Spleen (tissue), 11 donors: Measurements from ENCODE around the gene CNGA4. TPM values are rescaled to one million over a fixed set of nuclear protein-coding genes. Genes with fewer than 3 reads are reported as not detected.
"Not testable (repeated sequence)": the region's sequence is repeated elsewhere in the genome, so short reads cannot be mapped to it uniquely, and the experiment has no call there.

Experiments
- DNase-seq: peaks from one replicate; pipeline ENCODE4 v3.0.0-alpha.2; 2020
- H3K27ac ChIP-seq, 8 donors: fragments of 200-600 bp; sonication (generic) in 7 of 8; 1 replicate in 4 of 8; 2 replicates in 4 of 8; pipeline versions ENCODE4 v1.5.0 to v1.8.0; 2016 to 2021; ENCODE audit warnings: inconsistent platforms in 4 of 8, mild to moderate bottlenecking in 4 of 8, moderate library complexity in 1 of 8
- H3K27me3 ChIP-seq, 7 donors: fragments of 200-600 bp; sonication (generic) in 6 of 7; replicated peaks in 1 of 7; 1 replicate in 4 of 7; 2 replicates in 3 of 7; pipeline versions ENCODE4 v1.5.0 to v1.8.0; 2016 to 2021; ENCODE audit warnings: inconsistent platforms in 3 of 7, mild to moderate bottlenecking in 1 of 7
- H3K36me3 ChIP-seq, 6 donors: fragments of 200-600 bp; sonication (generic) in 5 of 6; 1 replicate in 4 of 6; 2 replicates in 2 of 6; pipeline versions ENCODE4 v1.5.0 to v1.8.0; 2016 to 2021; ENCODE audit warnings: inconsistent platforms in 2 of 6
- H3K4me1 ChIP-seq, 6 donors: fragments of 200-600 bp; sonication (generic) in 5 of 6; 1 replicate in 3 of 6; 2 replicates in 3 of 6; pipeline versions ENCODE4 v1.5.0 to v1.8.0; 2016 to 2021; ENCODE audit warnings: inconsistent platforms in 3 of 6
- H3K4me3 ChIP-seq, 8 donors: fragments of 200-600 bp; sonication (generic) in 7 of 8; 1 replicate in 4 of 8; 2 replicates in 4 of 8; pipeline versions ENCODE4 v1.5.0 to v1.8.0; 2016 to 2021; ENCODE audit warnings: inconsistent platforms in 4 of 8, mild to moderate bottlenecking in 4 of 8, moderate library complexity in 2 of 8
- H3K9me3 ChIP-seq, 8 donors: fragments of 200-600 bp; sonication (generic) in 7 of 8; 1 replicate in 4 of 8; 2 replicates in 4 of 8; pipeline versions ENCODE4 v1.5.0 to v1.8.0; 2016 to 2021; ENCODE audit warnings: inconsistent platforms in 4 of 8
- CTCF ChIP-seq, 11 experiments: fragments of 200-600 bp in 7 of 11; fragments of 450-650 bp in 4 of 11; sonication (generic) in 4 of 11; IDR thresholded peaks in 8 of 11; conservative IDR thresholded peaks in 3 of 11; 1 replicate in 7 of 11; 2 replicates in 4 of 11; pipeline versions ENCODE4 v1.4.0 to v1.8.0; 2016 to 2021; ENCODE audit warnings: antibody characterized with exemption in 11 of 11, inconsistent platforms in 4 of 11, mild to moderate bottlenecking in 1 of 11
- POLR2A ChIP-seq, 3 donors: fragments of 450-650 bp; IDR thresholded peaks; one replicate each; pipeline ENCODE4 v1.5.1; 2017; ENCODE audit warnings: antibody characterized with exemption in 3 of 3, mild to moderate bottlenecking in 1 of 3
- POLR2AphosphoS5 ChIP-seq, 3 donors: sonication (generic); formaldehyde crosslinking; IDR thresholded peaks; one replicate each; pipeline ENCODE4 v1.5.1; 2017; ENCODE audit warnings: antibody characterized with exemption in 3 of 3
- WGBS, 5 donors: extraction: QIAGEN DNeasy Blood & Tissue Kit in 3 of 5; methylation state at CpG; one replicate each; pipeline versions ENCODE4 v1.1.5 to v1.1.7; 2013 to 2018; 5-methylcytosine and 5-hydroxymethylcytosine counted together
- intact Hi-C: fragments of 100-400 bp; cut with DNase I; formaldehyde crosslinking; loops from one replicate; pipeline ENCODE4 v1.15.0; 2023; ENCODE audit warnings: low total_unique reads
- polyA plus RNA-seq, 3 donors: library from polyadenylated mRNA; stranded (reverse); fragments of 200-250 nt; gene quantifications; one replicate each; pipeline ENCODE4 v1.2.1, GENCODE V29; 2013
- total RNA-seq, 7 donors: library from RNA; depleted of rRNA in 3 of 7; stranded (reverse); fragments of >200 nt in 3 of 7; fragmentation: NEBNext Ultra II Directional in 4 of 7; extraction: Animal tissue kit (Norgen Biotek cat#: 25700) in 4 of 7; gene quantifications; one replicate each; pipeline versions ENCODE4 v1.1.0 to v1.2.1, GENCODE V29; 2016 to 2021
- donor health status: healthy with polysubstance abuse.
- donor health status: DM: no; HTN: no; CAD: no; lungs with moderate emphysema.
- donor health status: DM: no; HTN: no; CAD: no.
- donor health status: Bipolar disorder and iron deficiency.
- donor health status: healthy.
- donor health status: DM: no; HTN: no; CAD: no.
- donor health status: DM: yes; HTN: yes; CAD: no.

Gene CNGA4
- total and polyA plus RNA-seq, 10 donors, result 0.06 to 0.60 (median 0.29) TPM; not detected in 2

GRCh38 chr11:6273188-6273587, 34.3 kb downstream of the CNGA4 start:
- no peak for DNase-seq
- intact Hi-C loops, result no loop called here

GRCh38 chr11:6280809-6281208, 41.9 kb downstream of the CNGA4 start:
- WGBS, 5 donors, result 51 to 63% (median 57%) methylated on average over 7 of the region's 7 CpGs

More at GRCh38 chr11:6273188-6273587, 34.3 kb downstream of the CNGA4 start:
- no peak for TF ChIP-seq CTCF (IDR thresholded peaks at IDR 0.05 in 8 of 11, conservative IDR thresholded peaks at IDR 0.05 in 3 of 11)
- TF ChIP-seq POLR2AphosphoS5 (IDR thresholded peaks at IDR 0.05), result no peak
- Histone ChIP-seq H3K4me3 (no peak overlapping the region), H3K27me3 (peaks cover 0 to 40% (median 0%) of the 10 kb centered on the region in 7 donors), H3K27ac (no peak overlapping the region), H3K9me3 (peaks cover 0 to 9% (median 0%) of the 10 kb centered on the region in 8 donors), H3K36me3 (no peaks in the 10 kb centered on the region), H3K4me1 (no peaks in the 10 kb centered on the region)
- 47 to 61% (median 55%) methylated on average over 4 of the region's 4 CpGs for WGBS, 5 donors

GRCh38 chr11:6283453-6284023, 44.6 kb downstream of the CNGA4 start:
- 54 to 79% (median 72%) methylated on average over 4 of the region's 4 CpGs for WGBS, 5 donors
- no peaks in the 10 kb centered on the region for H3K9me3 ChIP-seq
- H3K27me3 ChIP-seq, result peaks cover 0 to 27% (median 0%) of the 10 kb centered on the region in 7 donors
- H3K27ac ChIP-seq, result no peak overlapping the region
- no peak for TF ChIP-seq CTCF (IDR thresholded peaks at IDR 0.05 in 8 of 11, conservative IDR thresholded peaks at IDR 0.05 in 3 of 11)
- TF ChIP-seq POLR2AphosphoS5 (IDR thresholded peaks at IDR 0.05), result no peak
- no peak for TF ChIP-seq POLR2A (IDR thresholded peaks at IDR 0.05)
- intact Hi-C loops, result no loop called here
- no peak overlapping the region for H3K4me3 ChIP-seq
- H3K4me1 ChIP-seq, result no peaks in the 10 kb centered on the region
- H3K36me3 ChIP-seq, result no peaks in the 10 kb centered on the region
- DNase-seq, result no peak

More at GRCh38 chr11:6280809-6281208, 41.9 kb downstream of the CNGA4 start:
- H3K4me3 ChIP-seq, DNase-seq, H3K4me1 ChIP-seq, H3K27ac ChIP-seq, intact Hi-C loops, H3K36me3 ChIP-seq, H3K9me3 ChIP-seq: not testable (repeated sequence)
- H3K27me3 ChIP-seq, result peaks cover 0 to 31% (median 0%) of the 10 kb centered on the region in 7 donors

GRCh38 chr11:6284250-6284649, 45.4 kb downstream of the CNGA4 start:
- intact Hi-C loops, result no loop called here
- DNase-seq, result no peak
- Histone ChIP-seq H3K4me1 (no peaks in the 10 kb centered on the region), H3K36me3 (no peaks in the 10 kb centered on the region), H3K4me3 (no peak overlapping the region), H3K27me3 (peaks cover 0 to 31% (median 0%) of the 10 kb centered on the region in 7 donors), H3K9me3 (no peaks in the 10 kb centered on the region), H3K27ac (no peak overlapping the region)
- WGBS, 5 donors, result 85 to 95% (median 86%) methylated on average over 3 of the region's 3 CpGs
- no peak for TF ChIP-seq POLR2AphosphoS5 (IDR thresholded peaks at IDR 0.05)
- no peak for TF ChIP-seq POLR2A (IDR thresholded peaks at IDR 0.05)
- no peak for TF ChIP-seq CTCF (IDR thresholded peaks at IDR 0.05 in 8 of 11, conservative IDR thresholded peaks at IDR 0.05 in 3 of 11)
